DMS114 treated with DMSO at 0.1 percent for 48 hours (cell line): ENCODE data around the gene FAM241A.
A peak's percentile ranks its signal among the peaks of the same experiment; 100 is the strongest.

Source experiments
- DNase-seq: peaks from one replicate; lab custom pipeline; 2025; ENCODE audit not compliant: unreplicated experiment; lab: John Stamatoyannopoulos, UW

FAM241A gene

DNA sequence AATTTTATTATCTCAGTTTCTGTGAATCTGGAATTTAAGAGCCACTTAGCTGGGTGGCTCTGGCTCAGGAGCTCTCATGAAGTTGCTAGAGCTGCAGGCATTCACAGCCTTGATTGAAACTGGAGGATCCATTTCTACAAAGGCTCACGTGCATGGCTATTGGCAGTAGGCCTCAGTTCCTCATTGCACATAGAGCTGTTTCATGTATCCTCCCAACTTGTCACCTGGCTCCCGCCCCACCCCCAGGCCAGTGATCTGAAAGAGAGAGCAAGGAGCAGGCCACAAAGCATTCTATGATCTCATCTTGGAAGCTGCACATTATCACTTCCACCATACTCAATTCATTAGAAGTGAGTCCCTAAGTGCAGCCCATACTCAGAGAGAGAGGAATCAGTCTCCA, 67.8 kb downstream of the FAM241A start:
- no peak for DNase-seq

DNA sequence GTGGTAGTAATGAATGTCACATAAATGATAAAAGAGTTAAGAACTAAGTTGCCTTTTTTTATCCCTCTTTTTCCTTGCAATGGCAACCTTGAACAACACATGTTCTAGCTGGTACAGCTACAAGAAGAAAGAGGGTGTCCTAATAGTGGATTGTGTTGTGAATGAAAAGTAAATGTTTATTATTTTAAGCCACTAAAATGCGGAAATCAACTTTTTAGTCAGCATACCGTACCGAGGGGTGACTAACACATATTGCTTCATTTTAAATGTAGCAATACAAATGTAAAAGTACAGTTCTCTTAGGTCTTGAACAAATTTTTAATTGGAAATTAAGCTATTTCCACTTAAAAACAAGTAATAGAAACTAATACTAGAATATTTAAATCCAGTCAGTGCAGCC, 68.6 kb downstream of the FAM241A start:
- no peak for DNase-seq

DNA sequence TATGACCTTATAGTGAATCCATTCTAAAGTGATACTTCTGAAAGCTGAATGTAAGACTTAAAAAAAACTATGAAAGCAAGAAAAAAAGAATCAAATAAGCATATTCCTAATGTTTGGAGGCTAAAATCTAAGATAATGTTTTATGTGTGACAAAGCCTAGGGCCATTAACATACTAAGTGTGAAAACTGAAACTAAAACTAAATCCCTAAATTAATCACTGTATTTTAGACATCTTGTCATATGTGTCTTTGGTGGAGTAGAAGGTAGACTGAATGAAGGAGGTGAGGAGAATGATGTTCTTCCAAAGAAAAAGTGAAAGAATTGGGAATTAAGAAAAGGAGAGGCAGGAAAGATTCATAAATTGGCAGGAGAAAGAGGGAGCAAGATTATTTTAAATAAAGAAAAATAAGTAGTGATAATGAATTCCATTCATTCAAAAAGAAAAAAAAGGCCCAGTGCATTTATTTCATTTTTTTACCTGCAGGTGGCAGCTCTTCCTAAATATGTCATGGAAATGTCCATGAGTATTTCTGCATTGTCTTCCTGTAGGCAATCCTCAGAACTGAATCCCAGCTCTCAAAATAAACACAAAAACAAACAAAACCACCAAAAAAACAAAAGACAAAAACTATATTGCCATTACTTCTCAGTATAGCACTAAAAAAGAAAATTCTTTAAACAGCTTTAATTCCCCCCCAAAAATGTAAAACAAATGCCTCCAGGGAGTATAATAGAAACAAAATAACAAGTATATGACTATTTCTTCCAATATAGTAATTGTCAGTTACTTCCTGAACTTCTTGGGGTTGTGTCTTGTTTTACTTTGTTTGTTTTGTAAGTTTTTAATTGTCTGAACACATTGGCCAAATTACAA, 69.4 kb downstream of the FAM241A start:
- DNase-seq, result peak; percentile 16

DNA sequence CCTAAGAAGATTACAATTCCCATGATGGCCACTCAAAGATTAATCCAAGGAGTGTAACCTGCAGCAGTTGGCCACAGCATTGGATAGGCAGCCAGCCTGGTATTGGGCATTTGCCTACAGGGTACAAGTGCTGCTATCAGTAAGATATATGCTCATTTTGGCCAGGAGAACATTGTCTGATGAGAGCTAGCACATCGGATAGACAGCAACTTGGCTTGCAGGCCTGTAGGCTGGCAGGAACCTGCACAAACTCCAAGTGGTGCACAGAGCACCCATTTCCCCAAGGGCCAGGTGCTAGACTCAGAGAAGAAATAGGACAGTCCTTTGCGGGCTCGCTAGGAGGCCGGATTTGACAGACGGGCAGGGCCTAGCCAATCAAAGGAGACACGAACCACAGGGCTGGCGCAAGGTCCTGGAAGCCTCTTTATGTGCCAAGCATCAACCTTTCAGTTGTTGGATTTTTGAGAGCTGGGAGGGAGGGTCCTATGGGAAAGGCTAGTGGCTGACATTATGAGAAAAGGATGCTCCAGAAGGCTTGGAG, 74.6 kb downstream of the FAM241A start:
- no peak for DNase-seq

DNA sequence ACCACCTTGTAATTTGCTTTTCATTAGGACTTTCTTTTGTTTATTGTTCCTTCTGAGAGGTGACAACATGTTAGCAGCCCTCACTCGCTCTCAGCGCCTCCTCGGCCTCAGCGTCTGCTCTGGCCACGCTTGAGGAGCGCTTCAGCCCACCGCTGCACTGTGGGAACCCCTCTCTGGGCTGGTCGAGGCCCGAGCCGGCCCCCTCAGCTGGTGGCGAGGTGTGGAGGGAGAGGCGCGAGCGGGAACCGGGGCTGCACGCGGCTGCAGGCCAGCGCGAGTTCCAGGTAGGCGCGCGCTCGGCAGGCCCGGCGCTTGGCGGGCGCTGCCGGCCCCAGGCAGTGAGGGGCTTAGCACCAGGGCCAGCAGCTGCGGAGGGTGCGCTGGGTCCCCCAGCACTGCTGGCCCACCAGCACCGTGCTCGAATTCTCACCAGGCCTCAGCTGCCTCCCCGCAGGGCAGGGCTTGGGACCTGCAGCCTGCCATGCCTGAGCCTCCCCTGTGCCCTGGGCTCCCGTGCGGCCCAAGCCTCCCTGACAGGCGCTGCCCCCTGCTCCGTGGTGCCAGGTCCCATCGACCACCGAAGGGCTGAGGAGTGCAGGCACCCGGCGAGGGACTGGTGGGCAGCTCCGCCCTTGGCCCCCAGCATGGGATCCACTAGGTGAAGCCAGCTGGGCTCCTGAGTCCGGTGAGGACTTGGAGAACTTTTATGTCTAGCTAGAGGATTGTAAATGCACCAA, 77.1 kb downstream of the FAM241A start:
- no peak for DNase-seq

DNA sequence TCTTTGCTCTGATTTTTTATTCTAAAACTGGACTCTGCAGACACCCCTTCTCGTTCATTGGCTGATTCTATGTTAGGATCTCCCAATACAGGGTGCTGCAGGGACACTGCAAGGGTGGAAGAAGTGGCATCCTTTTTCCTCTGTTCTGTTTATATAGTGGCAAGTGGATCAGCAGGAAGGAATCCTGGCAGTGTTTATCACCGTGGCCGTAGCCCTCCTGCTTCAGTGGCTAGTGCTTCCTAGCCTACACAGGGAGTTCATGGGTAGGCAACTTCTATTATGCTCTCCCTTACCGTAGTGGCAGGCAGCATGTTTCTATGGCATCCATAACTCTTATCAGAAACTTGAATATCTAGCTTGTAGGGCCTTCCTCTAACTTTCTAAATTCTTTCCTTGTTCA, 79.9 kb downstream of the FAM241A start:
- no peak for DNase-seq

DNA sequence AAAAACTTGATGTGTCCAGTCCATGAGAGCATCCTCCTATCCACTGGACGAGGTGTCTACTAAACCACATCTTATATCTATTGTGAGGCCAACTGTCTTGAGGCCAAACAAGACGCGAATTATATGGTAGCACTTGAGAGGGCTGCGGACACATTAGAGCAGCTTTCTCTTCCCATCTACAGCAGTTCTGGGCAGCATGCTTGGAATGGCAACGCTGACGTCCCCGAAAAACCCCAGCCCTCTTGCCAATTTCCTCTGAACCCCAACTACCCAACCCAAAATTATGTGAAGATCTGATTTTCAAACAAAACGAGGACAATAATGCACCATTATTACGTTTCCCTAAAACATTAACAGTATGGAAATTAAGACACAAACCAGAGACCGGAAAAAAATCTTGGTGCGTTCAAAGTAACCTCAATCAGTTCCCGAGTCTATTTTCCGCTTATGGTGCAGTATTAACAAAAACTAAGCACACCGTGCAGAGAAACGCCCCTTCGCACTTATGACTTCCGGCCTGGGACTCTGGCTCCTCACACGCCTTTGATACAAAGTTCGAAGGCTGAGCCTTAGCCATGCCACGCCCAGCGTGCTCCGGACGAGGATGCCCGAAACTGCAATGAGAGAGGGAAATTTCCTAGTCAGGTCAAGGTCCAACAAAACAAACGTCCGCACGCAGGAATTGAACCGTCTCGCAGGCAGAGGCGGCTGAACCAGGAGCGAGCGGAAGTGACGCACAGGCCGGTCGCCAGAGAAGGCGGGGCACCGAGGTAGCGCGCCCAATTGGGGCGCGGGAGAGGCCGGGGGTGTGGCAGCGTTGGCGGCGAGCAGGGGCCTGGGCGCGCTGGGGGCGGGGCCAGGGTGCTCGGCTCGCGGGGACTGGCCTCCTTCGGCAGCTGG, 85.9 kb downstream of the FAM241A start:
- DNase-seq, result peak; percentile 82

DNA sequence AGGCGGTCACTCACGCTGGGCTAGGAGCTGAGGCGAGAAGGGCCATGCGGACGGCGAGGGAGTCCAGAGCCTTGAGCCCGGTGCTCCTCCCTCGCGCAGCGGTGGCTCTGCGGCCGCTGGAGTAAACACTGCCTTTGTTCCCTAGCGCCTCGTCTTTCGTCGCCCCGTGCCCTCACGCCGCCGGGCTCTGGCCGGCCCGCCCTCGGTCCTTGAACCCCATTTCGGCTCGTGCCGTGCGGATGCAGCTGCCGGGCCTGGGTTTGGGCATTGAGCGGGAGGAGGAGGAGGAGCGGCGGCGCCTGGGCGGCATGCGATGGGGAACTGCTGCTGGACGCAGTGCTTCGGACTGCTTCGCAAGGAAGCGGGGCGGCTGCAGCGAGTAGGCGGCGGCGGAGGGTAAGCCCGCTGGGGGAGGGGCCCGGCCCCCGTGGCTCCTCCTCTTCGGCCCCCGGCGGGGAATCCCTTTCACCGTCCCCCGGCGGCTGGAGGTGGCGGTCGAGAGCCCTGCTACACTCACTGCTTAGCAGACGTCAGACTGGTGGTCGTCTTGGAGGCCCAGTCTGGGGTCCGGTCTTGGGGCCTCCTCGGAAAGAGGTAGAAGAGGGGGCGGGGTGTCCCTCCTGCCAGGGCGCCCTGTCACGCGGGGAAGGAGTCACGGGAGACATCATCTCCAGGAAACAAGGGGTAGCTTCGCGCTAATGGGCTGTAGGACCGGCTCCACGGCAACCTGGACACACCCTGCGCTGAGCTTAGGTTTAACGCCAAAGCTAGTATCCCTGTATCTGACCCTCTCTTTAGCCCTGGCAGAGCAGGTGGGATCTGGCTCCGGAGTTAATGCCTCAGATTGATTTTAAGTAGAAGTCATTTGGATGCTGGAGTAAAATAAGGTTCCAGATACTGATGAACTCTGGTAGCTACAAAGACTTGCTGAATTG, 86.8 kb downstream of the FAM241A start, which contains the start of gene AP1AR:
TSS of gene AP1AR (plus strand) at position 9 of the 935 bp plus-strand sequence. CDS start at position 314, 305 bp downstream.
- peak; percentile 35 for DNase-seq

DNA sequence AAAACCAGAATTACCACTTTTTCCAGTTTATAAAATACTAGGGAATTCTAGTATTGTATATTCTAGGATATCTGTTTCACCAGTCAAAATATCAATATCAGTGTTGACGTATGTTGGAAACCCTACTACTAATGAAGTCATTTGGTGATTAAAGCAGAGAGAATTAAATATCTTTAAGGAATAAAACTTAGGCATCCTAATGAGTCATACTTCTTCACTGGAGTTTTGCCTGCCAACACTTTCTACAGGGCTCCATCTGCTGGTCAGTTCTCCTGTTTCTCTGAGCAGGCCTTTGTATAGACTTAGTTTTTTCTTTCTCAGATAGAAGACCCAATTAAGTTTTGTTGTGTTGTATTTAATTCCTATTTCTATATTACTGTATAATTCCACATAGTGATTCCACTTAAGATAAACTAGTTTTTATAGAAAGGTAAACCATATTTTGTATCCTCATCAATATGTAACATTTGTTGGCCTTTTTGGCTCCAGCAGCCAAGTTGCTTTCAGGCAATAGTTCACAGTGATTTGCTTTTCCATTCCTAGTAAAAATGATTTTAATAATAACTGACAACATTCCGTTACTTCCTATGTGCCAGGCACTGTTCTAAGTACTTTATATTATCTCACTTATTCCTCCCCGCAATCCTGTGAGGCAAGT, 89.8 kb downstream of the FAM241A start:
- DNase-seq, result peak; percentile 63

DNA sequence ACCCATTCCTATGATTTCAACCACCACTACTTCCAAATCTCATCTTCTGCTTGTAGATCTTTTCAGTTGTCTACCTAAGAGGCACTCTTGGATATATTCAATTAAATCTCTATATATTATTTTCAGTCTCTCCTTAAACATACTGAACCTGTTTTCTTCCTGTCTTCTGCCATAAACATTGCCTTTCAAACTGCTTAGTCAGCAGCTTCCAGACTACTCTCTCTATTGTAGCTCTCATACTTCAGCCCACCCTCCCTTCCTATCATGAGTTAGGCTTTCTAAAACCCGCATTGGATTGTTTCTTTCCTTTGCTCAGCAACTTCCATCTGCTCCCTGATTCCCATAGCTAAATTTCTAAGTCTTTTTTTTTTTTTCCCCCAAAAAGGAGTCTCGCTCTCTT, 90.8 kb downstream of the FAM241A start:
- DNase-seq, result no peak

DNA sequence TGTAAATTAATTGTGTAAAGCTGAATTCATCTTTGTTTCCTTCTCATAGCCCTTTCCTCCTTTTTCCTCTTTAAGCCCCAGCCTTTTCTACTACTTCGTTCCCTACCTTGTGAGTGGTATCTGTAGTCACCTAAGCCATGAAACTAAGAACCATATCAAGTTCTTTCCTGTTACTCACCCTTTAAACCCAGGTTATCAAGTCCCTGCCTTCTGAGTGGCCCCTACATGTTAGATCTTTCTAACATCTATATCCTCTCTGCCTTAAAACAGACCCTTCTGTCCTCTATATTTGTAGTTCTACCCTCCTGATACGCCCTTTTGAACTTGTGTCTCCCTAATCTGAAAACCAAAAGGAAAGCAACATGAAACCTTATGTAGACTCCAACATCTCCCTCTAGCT, 93.6 kb downstream of the FAM241A start:
- DNase-seq, result no peak
